GM19452 (cell line): Measurements from ENCODE around the gene GPR84.

ENCODE experiments used
- ATAC-seq: cut with Tn5 transposase; IDR thresholded peaks from one replicate; pipeline ENCODE4 v1.9.1; 2021; ENCODE audit not compliant: unreplicated experiment

Gene GPR84

GRCh38 chr12:54392485-54393206, 28.4 kb upstream of the GPR84 start:
- no peak for ATAC-seq

GRCh38 chr12:54390668-54391551, 26.6 kb upstream of the GPR84 start:
- no peak for ATAC-seq

GRCh38 chr12:54390176-54390667, 25.9 kb upstream of the GPR84 start:
- ATAC-seq: no peak

GRCh38 chr12:54389607-54390175, 25.4 kb upstream of the GPR84 start:
- ATAC-seq: no peak

- ATAC-seq: no peak
Observed at GRCh38 chr12:54389134-54389508, 24.8 kb upstream of the GPR84 start.

GRCh38 chr12:54388237-54389133, 24.2 kb upstream of the GPR84 start:
- no peak for ATAC-seq

GRCh38 chr12:54387114-54387467, 22.8 kb upstream of the GPR84 start:
- ATAC-seq: no peak

GRCh38 chr12:54386403-54387113, 22.3 kb upstream of the GPR84 start:
- ATAC-seq: no peak

GRCh38 chr12:54385251-54385914, 21.1 kb upstream of the GPR84 start:
- peak; percentile 55 for ATAC-seq

GRCh38 chr12:54384591-54385041, 20.3 kb upstream of the GPR84 start, which contains the start of gene ZNF385A:
ZNF385A (minus strand) TSS chr12:54384733; CDS start chr12:54384514, 219 bp downstream.
- ATAC-seq: peak; percentile 53

GRCh38 chr12:54383041-54383609, 18.8 kb upstream of the GPR84 start:
- ATAC-seq: no peak

- no peak for ATAC-seq
Observed at GRCh38 chr12:54381136-54381535, 16.9 kb upstream of the GPR84 start.

GRCh38 chr12:54379398-54380201, 15.3 kb upstream of the GPR84 start:
- no peak for ATAC-seq

- no peak for ATAC-seq
Observed at GRCh38 chr12:54378796-54379397, 14.6 kb upstream of the GPR84 start.

- no peak for ATAC-seq
Observed at GRCh38 chr12:54377797-54378515, 13.7 kb upstream of the GPR84 start.

- ATAC-seq: no peak
Observed at GRCh38 chr12:54377007-54377406, 12.7 kb upstream of the GPR84 start.

- no peak for ATAC-seq
Observed at GRCh38 chr12:54376596-54376995, 12.3 kb upstream of the GPR84 start.
